GOT3 (cell line): ENCODE results near the gene MEF2D.

Experiments used
- DNase-seq: peaks from one replicate; lab custom pipeline; 2025; ENCODE audit warnings: mixed read lengths; lab: John Stamatoyannopoulos, UW

The MEF2D gene

GRCh38 chr1:156428746-156429288, 71.8 kb downstream of the MEF2D start:
- DNase-seq, result no peak

DNA sequence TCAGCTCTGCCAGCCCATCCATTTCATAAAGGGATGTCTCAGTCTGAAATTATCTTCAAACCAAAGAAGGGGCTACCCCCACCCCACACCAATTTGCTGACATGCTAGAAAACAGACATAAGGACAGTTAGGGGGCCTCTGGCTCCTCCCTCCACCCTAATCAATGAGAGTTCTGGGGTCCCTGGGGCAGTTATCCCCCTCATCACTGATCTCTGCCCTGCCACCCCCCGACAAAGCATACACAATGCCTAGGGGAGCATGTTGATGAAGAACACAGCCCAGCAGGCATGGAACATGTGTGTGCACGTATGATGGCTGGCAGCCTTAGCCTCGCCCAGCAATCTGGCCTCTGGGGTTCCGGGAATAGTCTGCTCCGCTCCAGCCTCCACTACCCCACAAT, 72.6 kb downstream of the MEF2D start:
- DNase-seq, result no peak

DNA sequence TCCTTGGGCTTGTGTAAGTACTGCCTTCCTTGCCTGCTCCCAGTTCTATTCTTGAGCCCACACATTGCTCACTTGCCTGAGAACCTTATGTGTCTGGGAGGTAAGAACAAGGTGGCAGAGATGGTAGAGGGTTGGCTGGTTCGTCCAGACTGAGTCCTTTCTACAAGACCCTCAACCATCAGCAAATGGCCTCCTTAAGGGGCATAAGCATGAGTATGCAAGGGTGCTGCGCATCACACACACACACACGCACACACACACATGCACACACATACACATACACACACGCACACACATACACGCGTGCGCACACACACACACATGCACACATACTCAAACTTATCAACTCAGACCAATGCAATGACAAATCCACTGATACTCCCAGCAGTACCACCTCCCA, 74.6 kb downstream of the MEF2D start:
- no peak for DNase-seq

DNA sequence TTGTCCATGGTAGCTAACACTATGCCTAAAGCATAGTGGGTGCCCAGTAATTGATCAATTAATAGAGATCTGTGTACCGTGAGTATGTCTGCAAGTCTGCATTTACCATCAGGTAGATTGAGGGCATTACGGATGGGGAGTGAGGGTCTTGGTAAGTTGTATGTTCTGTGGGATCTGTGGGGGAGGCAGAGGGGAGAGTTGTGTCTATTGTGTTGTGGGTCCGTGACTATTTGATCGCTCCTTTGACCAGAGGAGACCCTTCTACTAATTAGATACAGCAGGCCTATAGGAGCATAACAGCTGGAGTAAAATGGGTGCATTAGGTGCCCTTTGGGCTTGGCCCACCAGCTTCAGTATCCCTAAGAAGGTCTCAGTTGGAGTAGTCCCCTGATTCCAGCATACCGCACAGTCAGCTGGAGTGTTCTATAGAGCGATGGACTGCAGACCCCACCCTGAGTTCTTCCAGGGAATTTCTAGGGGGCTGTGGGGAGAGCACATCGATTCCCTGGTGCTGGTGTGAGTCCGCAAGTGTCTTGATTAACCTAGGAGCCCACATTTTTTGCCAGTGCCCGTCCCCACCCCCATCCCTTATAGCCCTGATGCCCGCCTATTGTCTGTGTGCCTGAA, 75.7 kb downstream of the MEF2D start:
- no peak for DNase-seq

DNA sequence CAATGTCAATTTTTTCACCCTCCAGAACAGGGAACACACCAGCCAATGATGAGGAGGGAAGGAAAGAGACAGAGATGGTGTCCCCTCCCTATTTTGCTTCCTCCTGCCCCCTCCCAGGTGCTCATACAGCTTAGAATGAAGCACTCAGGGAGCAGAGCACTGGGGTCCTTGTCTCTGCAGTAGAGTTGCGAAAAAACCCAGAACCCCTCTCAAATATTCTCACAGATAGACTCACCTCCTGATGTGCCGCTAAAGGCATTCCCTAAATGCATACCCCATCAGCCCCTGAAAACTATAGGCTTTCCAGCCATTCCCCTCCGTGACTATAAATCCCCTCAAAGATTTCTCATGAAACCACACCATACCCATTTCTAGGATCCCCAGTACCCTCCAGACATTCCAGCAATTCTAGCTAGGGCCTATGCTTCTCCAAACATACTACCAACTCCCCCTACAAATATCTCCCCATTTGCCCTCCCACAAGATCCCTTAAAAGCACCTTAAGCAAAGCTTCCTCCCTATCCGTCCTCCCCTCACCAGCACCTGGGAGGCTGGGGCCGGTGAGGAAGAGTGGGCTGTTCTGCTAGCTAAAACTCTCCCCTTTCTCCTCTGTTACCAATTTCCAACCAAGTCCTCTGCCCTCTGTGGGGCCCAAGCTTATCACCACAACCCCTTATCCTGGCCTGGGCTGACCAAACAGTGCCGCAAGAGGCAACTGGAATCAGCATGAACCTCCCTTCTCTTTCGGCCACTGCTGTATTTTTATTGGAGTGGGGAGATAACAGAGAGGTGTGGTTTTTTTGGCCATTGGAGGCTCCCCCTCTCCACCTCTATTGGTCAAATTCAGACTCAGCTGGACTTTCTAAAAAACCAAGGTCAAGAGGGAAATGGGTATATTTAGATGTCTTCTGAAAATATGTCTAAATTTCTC, 76.9 kb downstream of the MEF2D start:
- DNase-seq, result no peak

GRCh38 chr1:156422602-156423091, 77.9 kb downstream of the MEF2D start:
- no peak for DNase-seq

DNA sequence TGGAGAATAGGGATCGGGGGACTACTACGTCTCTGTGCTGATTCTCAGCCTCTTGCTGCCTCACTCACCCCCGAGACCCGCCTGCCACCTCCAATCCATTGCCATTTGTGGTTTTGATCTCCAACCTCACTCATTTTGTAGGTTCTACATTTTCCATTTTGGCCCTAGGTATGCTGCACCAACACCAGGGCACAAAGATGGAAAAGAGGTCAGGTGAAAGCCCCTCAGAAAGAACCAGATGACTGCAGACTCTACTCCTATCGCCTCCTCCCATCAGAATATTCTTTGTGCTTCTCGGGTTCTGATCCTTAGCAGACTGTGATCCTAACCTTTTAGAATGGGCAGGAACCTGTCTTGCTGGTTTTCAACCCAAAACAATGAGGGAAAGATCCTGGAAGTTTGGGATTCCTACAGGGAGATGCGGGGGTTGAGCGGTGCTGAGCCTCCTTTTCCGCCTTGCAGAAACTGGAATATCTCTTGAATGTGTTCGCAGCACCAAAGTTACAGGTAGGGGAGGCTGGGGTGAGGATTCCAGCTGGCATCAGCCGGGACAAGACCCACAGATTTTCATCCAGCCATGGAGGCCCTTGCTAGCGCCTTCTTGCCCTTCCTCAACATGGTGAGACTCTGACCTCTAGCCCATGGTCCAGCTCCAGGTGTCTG, 78.5 kb downstream of the MEF2D start:
- no peak for DNase-seq

DNA sequence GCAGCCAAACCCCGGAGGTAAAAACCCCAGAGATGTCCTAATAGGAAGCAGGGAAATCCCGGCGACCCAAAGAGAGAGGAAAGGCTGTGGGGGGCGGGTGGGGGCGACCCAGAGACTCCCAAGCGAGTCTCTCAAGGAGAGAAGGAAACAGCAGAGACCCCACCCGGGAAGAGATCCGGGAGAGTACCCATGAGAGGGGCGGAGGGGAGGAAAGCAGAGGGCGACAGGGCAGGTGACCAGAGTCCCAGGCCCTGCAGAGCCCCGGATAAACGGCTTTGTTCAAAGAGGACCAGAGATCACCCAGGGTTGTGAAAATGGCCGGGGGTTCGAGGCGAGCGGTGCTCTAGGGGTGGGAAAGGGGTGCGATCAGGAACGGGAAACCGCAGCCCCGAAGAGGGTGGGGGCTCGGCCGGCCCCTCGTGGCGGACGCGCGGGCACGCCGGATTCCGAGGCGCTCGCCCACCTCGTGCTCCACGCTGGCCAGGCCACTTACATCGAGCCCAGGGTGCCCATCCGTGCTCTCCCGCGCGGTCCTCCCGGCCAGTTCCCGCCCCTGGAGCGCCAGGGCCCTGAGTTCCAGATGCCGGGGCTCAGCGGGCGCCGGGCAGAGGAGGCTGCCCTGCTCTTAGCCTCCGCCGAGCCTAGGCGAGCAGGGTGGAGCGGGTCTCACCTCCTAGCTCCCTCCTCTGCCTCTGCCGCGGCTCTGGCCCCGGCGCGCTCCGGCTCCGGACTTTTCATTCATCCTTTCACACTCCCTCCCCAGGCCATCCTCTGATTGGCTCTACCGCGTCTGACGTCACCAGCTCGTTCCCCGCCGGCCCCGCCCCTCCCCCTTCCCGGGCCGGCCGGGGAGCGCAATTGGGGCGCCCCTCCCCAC, 79.3 kb downstream of the MEF2D start:
- DNase-seq, result no peak

- no peak for DNase-seq
These were observed 80.1 kb downstream of the MEF2D start for GRCh38 chr1:156420205-156421061.

DNA sequence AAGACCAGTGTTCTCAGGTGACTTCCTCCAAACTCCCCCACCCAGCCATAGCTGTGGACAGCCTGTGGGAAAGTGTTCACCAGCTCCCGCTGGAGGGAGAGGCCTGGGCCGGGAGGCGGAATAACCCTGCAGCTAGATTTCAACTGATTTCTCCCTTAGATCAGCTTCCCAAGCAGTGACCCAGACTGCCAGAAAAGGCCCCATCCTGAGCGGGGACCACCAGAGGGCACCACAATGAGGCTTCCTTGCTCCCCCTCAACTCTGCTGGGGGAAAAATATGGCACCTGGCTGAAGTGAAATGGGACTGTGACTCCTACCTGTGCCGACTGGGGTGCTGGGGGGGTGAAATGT, 80.7 kb downstream of the MEF2D start:
- DNase-seq, result no peak

DNA sequence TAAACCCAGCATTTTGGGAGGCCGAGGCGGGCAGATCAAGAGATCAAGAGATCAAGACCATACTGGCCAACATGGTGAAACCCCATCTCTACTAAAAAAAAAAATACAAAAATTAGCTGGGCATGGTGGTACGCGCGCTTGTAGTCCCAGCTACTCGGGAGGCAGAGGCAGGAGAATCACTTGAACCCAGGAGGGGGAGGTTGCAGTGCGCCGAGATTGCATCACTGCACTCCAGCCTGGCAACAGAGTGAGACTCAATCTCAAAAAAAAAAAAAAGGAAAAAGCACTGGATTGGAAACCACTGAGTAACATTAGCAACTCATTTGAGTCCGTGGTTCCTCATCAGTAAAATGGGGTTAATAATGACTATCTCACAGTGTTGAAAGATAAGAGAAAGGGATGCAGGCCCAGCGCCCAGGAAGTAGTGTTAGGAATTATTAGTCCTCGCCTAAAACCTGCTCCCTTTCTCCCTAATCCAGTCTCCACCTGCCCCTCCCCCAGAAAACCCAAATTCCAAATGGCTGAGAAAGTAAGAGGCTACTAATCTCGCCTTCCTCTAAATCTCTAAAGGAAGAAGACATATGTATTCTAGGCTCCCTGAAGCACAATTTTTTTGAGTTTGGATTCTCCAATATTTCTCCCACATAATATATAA, 82.0 kb downstream of the MEF2D start:
- no peak for DNase-seq

- DNase-seq, result no peak
These were observed 83.1 kb downstream of the MEF2D start for GRCh38 chr1:156417401-156418020.

DNA sequence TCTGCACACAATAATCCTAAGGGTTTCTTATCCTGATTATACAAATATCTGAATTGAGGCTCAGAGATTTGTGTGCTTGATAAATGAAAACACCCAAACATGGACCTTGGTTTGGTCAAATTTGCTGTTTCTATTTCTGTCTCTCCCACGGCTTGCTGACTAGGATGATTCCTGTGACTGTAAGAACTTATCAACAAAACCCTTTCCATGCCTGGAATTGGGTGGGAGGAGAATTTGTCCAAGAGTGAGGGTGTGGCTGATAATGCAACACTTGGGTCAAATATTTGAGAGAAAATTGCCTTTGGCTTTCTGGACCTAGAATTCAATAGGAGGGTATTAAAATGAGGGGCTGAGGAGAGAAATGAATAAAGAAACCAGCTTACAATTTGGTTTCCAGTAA, 83.6 kb downstream of the MEF2D start:
- DNase-seq, result no peak

GRCh38 chr1:156414461-156415064, 86.0 kb downstream of the MEF2D start:
- no peak for DNase-seq
